Parathyroid adenoma (tissue), 2 donors: ENCODE results near the gene M1AP.

Source experiments
- H2AFZ ChIP-seq: fragments of 300-600 bp; sonication (generic); one replicate; pipeline ENCODE4 v1.7.0; 2017; ENCODE audit warnings: antibody characterized with exemption, mild to moderate bottlenecking
- H3K27ac ChIP-seq: fragments of 300-600 bp; sonication (generic); one replicate; pipeline ENCODE4 v1.7.0; 2017
- H3K27me3 ChIP-seq: fragments of 300-600 bp; sonication (generic); one replicate; pipeline ENCODE4 v1.7.0; 2017; ENCODE audit warnings: low read length; ENCODE audit not compliant: control insufficient read depth, insufficient read depth
- H3K36me3 ChIP-seq: fragments of 300-600 bp; sonication (generic); one replicate; pipeline ENCODE4 v1.7.0; 2017; ENCODE audit warnings: low read length; ENCODE audit not compliant: control insufficient read depth, insufficient read depth
- H3K4me1 ChIP-seq: fragments of 300-600 bp; sonication (generic); one replicate; pipeline ENCODE4 v1.7.0; 2017; ENCODE audit warnings: control low read depth
- H3K4me2 ChIP-seq: fragments of 300-600 bp; sonication (generic); one replicate; pipeline ENCODE4 v1.7.0; 2017; ENCODE audit warnings: low read length
- H3K4me3 ChIP-seq: fragments of 300-600 bp; sonication (generic); one replicate; pipeline ENCODE4 v1.7.0; 2017; ENCODE audit warnings: low read depth, low read length
- H3K79me2 ChIP-seq: fragments of 300-600 bp; sonication (generic); one replicate; pipeline ENCODE4 v1.7.0; 2017; ENCODE audit warnings: control low read depth
- H3K9ac ChIP-seq: fragments of 300-600 bp; sonication (generic); one replicate; pipeline ENCODE4 v1.7.0; 2017; ENCODE audit warnings: mild to moderate bottlenecking
- H3K9me3 ChIP-seq: fragments of 300-600 bp; sonication (generic); one replicate; pipeline ENCODE4 v1.7.0; 2017; ENCODE audit warnings: low read length; ENCODE audit not compliant: control insufficient read depth
- TF ChIP-seq, protein P1 (sequence below): fragments of 300-600 bp; sonication (generic); IDR thresholded peaks from one replicate; pipeline ENCODE4 v1.7.0; 2017; ENCODE audit warnings: antibody characterized with exemption, mild to moderate bottlenecking
- donor health status: primary hyperparathyroidism.

Gene M1AP

DNA sequence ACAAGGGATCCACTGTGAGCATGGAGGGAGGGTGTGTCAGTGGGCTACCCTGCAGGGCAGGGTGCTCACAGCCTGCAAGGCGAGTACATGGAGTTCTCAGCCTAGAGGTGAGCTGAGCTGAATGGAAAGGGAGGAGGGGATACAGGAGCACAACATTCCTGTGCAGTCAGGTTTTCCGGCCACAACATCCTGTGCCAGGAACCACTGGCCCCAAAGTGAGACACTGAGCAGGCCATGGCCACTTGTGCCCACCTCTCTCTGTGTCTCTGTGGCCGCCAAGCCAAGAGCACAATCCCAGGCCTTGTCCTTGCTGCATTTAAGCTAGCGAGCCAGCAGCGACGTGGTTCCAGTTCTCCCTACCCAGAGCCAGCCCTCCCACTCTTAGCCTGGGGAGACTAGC lies 87.5 kb downstream of the M1AP start:
- H3K36me3 ChIP-seq = no peaks in the 10 kb centered on the region
- TF ChIP-seq, protein P1, sequence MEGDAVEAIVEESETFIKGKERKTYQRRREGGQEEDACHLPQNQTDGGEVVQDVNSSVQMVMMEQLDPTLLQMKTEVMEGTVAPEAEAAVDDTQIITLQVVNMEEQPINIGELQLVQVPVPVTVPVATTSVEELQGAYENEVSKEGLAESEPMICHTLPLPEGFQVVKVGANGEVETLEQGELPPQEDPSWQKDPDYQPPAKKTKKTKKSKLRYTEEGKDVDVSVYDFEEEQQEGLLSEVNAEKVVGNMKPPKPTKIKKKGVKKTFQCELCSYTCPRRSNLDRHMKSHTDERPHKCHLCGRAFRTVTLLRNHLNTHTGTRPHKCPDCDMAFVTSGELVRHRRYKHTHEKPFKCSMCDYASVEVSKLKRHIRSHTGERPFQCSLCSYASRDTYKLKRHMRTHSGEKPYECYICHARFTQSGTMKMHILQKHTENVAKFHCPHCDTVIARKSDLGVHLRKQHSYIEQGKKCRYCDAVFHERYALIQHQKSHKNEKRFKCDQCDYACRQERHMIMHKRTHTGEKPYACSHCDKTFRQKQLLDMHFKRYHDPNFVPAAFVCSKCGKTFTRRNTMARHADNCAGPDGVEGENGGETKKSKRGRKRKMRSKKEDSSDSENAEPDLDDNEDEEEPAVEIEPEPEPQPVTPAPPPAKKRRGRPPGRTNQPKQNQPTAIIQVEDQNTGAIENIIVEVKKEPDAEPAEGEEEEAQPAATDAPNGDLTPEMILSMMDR = no peak
- H3K4me1 ChIP-seq = no peaks in the 10 kb centered on the region
- no peak overlapping the region for H3K4me2 ChIP-seq
- H3K4me3 ChIP-seq = no peak overlapping the region
- no peaks in the 10 kb centered on the region for H3K79me2 ChIP-seq
- H3K27ac ChIP-seq = no peak overlapping the region
- no peak overlapping the region for H3K9ac ChIP-seq
- H3K9me3 ChIP-seq = no peaks in the 10 kb centered on the region
- H3K27me3 ChIP-seq = no peaks in the 10 kb centered on the region
- H2AFZ ChIP-seq = no peak overlapping the region

DNA sequence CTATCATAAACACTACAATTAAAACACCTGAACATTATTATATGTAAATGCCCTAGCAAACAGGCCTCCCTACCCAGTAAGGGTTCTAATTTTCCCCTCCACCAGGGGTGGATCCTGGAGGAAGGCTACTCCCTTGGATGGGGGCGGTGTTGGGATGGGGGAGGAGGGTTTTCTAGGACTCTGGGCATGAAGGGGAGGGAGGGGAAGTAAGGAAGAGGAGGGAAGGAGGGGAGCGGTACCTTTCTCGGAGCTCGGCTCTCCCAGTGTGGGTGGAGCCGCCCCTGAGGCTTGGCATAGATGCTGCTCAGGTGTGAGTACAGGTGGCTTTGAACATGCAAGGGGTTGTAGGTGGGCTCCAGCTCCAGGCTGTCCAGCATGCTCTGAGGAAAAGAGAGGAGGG lies 88.2 kb downstream of the M1AP start:
- Histone ChIP-seq H3K9ac (no peak overlapping the region), H3K36me3 (no peaks in the 10 kb centered on the region), H3K79me2 (no peaks in the 10 kb centered on the region), H3K4me1 (no peaks in the 10 kb centered on the region), H3K27me3 (no peaks in the 10 kb centered on the region), H3K4me2 (no peak overlapping the region), H3K9me3 (no peaks in the 10 kb centered on the region), H3K27ac (no peak overlapping the region), H2AFZ (no peak overlapping the region), H3K4me3 (no peak overlapping the region)
- TF ChIP-seq, protein P1 = no peak

DNA sequence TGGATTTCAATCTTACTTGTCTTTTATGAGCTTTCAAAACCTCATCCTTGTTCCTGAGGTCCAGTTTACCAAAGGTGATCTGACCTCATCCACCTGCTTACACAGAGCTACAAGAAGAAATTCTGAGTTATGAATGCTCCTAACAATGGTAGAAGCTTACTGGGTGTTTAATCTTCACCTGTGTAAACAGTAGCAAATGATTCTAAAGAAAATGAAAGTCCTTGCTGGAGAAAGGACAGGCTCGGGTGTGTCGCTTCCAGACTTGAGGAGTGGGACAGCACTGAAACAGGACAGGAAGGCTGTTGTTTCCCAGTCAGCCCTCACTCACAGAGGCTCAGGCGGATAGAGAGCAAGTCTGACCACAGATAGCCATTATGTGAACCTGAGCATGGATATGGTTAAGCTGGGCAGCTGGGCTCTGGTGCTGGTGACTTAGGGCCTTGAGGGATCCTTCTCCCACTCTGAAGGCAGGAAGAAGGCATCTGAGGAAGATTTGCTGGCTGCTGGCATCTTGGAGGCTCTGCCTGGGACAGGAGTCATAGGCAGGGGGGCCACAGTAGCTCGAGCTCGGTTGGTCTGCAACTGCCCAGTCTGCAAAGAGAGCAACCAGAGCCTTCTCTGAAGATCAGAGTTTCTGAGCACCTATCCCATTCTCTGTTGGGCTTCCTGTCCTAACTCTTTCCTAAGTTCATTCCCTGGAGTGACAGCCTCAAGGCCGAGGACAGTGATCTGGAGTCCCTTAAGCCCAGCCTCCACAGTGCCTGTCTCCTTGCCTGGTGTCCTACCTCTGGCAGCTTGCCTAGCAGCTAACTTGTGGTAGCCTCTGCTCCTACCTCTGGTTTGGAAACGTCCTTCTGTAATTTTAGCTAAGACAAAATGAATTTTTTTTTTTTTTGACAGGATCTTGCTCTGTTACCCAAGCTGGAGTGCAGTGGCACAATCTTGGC lies 89.6 kb downstream of the M1AP start:
- TF ChIP-seq, protein P1 = no peak
- Histone ChIP-seq H2AFZ (no peak overlapping the region), H3K27me3 (no peaks in the 10 kb centered on the region), H3K36me3 (no peaks in the 10 kb centered on the region), H3K9me3 (no peaks in the 10 kb centered on the region), H3K4me3 (no peak overlapping the region), H3K4me1 (no peaks in the 10 kb centered on the region), H3K27ac (no peak overlapping the region), H3K4me2 (no peak overlapping the region), H3K79me2 (no peaks in the 10 kb centered on the region), H3K9ac (no peak overlapping the region)

DNA sequence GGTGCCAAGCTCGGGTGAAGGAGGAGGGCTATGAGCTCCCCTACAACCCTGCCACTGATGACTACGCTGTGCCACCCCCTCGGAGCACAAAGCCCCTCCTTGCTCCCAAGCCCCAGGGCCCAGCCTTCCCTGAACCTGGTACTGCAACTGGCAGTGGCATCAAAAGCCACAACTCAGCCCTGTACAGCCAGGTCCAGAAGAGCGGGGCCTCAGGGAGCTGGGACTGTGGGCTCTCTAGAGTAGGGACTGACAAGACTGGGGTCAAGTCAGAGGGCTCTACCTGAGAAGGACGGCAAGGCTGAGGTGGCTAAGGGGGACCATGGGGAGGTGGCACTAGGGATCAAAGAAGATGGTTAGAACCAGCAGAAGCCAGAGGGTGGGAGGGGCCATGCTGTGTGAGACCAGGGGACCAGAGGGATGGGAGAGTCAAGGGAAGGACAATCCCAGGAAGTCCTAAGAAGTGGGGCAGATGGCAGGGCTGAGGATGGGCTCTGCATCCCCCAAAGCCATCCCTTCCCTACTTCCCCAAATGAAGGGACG lies 91.2 kb downstream of the M1AP start:
- TF ChIP-seq, protein P1 = no peak
- H3K79me2 ChIP-seq = no peaks in the 10 kb centered on the region

More for the DNA sequence above, 91.2 kb downstream of the M1AP start:
- Histone ChIP-seq H3K4me3 (no peak overlapping the region), H3K9me3 (no peaks in the 10 kb centered on the region), H2AFZ (no peak overlapping the region), H3K36me3 (no peaks in the 10 kb centered on the region), H3K27ac (no peak overlapping the region), H3K4me2 (no peak overlapping the region), H3K27me3 (no peaks in the 10 kb centered on the region), H3K4me1 (no peaks in the 10 kb centered on the region), H3K9ac (no peak overlapping the region)
